RWPE1 (cell line): ENCODE measurements around the gene COX7A2.

Experiments used
- CTCF ChIA-PET: fragments of 350-600 bp; sonication (Branson Sonifier 250); formaldehyde crosslinking; extraction: SDS; loops from one replicate; lab custom pipeline; 2021; lab: Yijun Ruan, JAX
- POLR2A ChIA-PET: fragments of 400-600 bp; formaldehyde crosslinking; extraction: SDS; loops from one replicate; lab custom pipeline; 2020; ENCODE audit warnings: antibody characterized with exemption; ENCODE audit not compliant: low non-redundant PET; lab: Yijun Ruan, JAX
- DNase-seq: peaks from one replicate; pipeline ENCODE4 v3.0.0; 2012; ENCODE audit warnings: low spot score
- H3K27ac ChIP-seq: fragments of 450-650 bp; 2 replicates; pipeline ENCODE4 v1.5.1; 2017
- TF ChIP-seq, protein P1 (sequence below): fragments of 450-650 bp; conservative IDR thresholded peaks from 2 replicates; pipeline ENCODE4 v1.5.1; 2017; ENCODE audit warnings: low read depth, mild to moderate bottlenecking

Gene COX7A2

GRCh38 chr6:75272145-75272840, 28.7 kb upstream of the COX7A2 start:
- POLR2A ChIA-PET = no interaction called here
- no peak for DNase-seq
- CTCF ChIA-PET = interaction anchor here (0.7 kb wide), 1 partner anchor 263 kb away, joined by 3 read pairs; no protein-coding TSS in a partner anchor
- H3K27ac ChIP-seq = no peak overlapping the region
- TF ChIP-seq, protein P1, sequence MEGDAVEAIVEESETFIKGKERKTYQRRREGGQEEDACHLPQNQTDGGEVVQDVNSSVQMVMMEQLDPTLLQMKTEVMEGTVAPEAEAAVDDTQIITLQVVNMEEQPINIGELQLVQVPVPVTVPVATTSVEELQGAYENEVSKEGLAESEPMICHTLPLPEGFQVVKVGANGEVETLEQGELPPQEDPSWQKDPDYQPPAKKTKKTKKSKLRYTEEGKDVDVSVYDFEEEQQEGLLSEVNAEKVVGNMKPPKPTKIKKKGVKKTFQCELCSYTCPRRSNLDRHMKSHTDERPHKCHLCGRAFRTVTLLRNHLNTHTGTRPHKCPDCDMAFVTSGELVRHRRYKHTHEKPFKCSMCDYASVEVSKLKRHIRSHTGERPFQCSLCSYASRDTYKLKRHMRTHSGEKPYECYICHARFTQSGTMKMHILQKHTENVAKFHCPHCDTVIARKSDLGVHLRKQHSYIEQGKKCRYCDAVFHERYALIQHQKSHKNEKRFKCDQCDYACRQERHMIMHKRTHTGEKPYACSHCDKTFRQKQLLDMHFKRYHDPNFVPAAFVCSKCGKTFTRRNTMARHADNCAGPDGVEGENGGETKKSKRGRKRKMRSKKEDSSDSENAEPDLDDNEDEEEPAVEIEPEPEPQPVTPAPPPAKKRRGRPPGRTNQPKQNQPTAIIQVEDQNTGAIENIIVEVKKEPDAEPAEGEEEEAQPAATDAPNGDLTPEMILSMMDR = no peak

DNA sequence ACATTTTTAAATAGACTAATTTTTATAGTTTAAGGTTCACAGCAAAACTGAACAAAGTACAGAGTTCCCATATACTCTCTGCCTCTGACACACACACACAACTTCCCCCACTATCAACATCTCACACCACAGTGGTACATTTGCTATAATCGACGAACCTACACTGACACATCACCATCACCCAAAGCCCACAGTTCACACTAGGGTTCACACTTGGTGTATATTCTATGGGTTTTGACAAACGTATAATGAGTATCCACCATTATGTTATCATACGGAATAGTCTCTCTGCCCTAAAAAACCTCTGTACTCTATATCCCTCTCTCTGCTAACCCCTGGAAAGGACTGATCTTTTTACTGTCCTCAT, 25.4 kb upstream of the COX7A2 start:
- no peak overlapping the region for H3K27ac ChIP-seq
- DNase-seq = no peak
- ChIA-PET CTCF (no interaction called here), POLR2A (no interaction called here)
- TF ChIP-seq, protein P1 = no peak

DNA sequence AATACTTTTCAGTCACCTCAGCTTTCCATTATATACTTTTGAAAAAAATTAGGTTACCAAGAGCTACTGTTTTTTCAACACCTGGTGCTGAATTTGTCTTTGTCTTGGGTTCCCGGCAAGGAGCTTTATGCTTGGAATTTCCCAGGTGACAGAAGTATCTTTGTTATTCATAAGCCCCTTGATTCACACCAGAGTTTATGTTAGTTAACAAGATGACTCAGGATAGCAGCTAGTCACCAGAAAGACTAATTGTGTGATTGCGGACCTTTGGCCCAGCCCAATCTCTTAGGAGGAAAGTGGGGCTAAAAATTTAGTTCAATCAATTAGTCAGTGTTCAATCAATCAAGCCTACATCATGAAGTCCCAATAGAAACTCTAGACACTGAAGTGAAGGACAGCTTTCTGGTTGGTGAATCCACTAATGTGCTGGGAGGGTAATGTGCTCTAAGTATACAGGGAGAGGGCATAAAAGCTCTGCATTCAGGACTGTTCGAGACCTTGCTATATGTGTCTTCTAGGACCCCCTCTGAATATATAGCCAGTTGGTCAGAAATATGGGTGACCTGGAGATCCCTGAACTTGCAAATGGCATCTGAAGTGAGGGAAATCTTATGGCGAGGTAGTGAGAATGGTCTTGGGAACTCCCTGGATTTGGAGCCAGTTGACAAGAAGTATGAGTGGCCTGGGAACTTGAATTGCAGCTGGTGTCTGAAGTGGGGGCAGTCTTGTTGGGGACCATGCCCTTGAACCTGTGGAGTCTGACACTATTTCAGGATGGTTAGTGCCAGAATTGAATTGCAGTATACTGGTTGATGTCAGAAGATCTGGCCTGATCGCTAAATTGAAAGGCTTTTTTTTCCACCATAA, 24.8 kb upstream of the COX7A2 start:
- ChIA-PET POLR2A (no interaction called here), CTCF (interaction anchor here (1.4 kb wide), 2 partner anchors 10 to 262 kb away, joined by 3 to 5 read pairs; no protein-coding TSS in a partner anchor)
- H3K27ac ChIP-seq = no peak overlapping the region
- peak; percentile 26 for DNase-seq
- TF ChIP-seq, protein P1 = no peak

DNA sequence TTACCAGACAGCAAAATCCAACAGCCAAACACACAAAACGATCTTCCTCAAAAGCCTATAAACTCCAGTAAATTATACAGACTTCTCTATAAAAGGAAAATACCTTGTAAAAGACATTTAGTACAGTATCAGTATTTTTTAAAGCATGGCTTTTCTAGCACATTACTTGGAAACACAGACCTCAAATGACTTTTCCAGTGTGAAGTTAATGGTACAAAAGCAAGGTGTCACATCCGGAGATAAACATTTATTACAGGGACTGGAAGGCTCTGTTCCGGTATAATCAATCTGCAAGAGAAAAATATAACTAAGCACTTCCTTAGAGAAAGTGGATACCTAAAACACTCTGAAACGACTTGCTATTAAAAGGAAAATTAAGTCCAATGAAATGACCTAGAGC, 23.9 kb upstream of the COX7A2 start:
- ChIA-PET POLR2A (no interaction called here), CTCF (interaction anchor here (0.6 to 1.5 kb wide), 6 partner anchors 10 to 353 kb away, joined by 3 to 5 read pairs (median 3); no protein-coding TSS in a partner anchor)

DNA sequence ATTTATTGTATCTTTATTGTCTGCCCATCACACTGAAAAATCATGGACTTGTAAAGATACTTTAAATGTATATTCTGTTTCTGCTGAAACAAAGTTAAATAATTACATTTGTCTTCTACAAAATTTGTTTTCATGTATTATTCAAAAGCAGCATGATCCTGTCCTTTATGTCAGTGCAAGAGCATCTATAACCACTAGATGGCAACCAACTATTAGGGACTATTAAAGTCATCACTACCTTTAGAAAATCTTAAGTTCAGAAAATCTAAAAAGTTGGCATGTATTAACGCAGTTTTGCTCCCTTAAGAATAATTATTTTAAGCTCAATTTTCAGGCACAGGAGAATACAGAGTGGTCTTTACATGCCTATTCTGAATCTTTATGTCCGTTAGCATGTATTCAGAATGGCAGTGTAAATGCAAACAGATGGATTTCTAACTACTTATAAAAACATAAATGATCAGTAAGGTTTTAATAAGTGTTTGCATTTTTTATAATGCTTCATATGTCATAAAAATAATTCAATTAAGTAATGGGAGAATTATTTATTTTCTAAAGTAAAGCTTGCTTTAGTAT, 23.2 kb upstream of the COX7A2 start:
- TF ChIP-seq, protein P1 = peak; percentile 87
- ChIA-PET CTCF (interaction anchor here (0.6 to 1.5 kb wide), 11 partner anchors 9 to 353 kb away, joined by 3 to 5 read pairs (median 3); no protein-coding TSS in a partner anchor), POLR2A (no interaction called here)
- peak; percentile 49 for DNase-seq
- no peak overlapping the region for H3K27ac ChIP-seq

More for the DNA sequence above, 23.9 kb upstream of the COX7A2 start:
- DNase-seq = no peak
- H3K27ac ChIP-seq = no peak overlapping the region
- TF ChIP-seq, protein P1 = no peak

DNA sequence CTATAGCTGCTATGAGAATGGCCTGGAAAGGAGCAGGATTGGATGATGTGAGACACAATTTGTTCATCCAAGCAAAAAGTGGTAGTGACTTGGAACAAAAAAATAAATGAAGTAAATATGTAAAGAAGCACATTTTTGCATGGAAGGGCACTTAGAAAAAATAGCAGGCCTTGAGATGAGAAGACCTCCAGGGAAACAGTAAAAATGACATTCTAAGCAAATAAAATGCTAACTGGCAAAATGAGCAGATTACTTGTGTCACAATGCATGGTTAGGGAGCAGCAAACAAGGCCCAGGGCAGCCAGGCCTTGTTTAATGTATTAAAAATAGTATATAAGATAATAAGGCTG, 19.8 kb upstream of the COX7A2 start:
- no peak overlapping the region for H3K27ac ChIP-seq
- TF ChIP-seq, protein P1 = no peak
- CTCF ChIA-PET = interaction anchor here (0.6 to 0.7 kb wide), 2 partner anchors 58 to 1144 kb away, joined by 3 read pairs; no protein-coding TSS in a partner anchor
- DNase-seq = no peak
- POLR2A ChIA-PET = no interaction called here
